IMR-90 (cell line): ENCODE measurements around the gene VSIG10L. TPM values are rescaled to one million over a fixed set of nuclear protein-coding genes. Genes with fewer than 3 reads are reported as not detected.

ENCODE experiments used
- ATAC-seq: fragments of 200-7000 bp; cut with Tn5 transposase; 2 replicates; pipeline ENCODE4 v1.9.1; 2020; ENCODE audit warnings: low read depth, mild to moderate bottlenecking, moderate library complexity
- BruUV-seq: library from RNA; stranded (reverse); fragments of 400-500 nt; replicated peaks from 2 replicates; lab custom pipeline; 2021; lab: Mats Ljungman, UMichigan
- CTCF ChIA-PET: fragments of 300-600 bp; formaldehyde crosslinking; extraction: SDS; loops from one replicate; lab custom pipeline; 2021; ENCODE audit warnings: antibody characterized with exemption; lab: Yijun Ruan, JAX
- POLR2A ChIA-PET: fragments of 300-600 bp; sonication (Branson Sonifier 250); formaldehyde crosslinking; loops from one replicate; lab custom pipeline; 2022; ENCODE audit warnings: antibody characterized with exemption; ENCODE audit not compliant: unreplicated experiment; lab: Charles Lee
- DNase-seq: peaks from one replicate; pipeline ENCODE4 v3.0.0; 2013
- H2AFZ ChIP-seq: replicated peaks from 2 replicates; pipeline ENCODE3; 2013; ENCODE audit warnings: low read length, mild to moderate bottlenecking; ENCODE audit not compliant: poor library complexity
- H2AK5ac ChIP-seq: 2 replicates; pipeline ENCODE4 v1.6.1; 2013; ENCODE audit warnings: low read depth, low read length, inconsistent platforms
- H2AK9ac ChIP-seq: replicated peaks from 2 replicates; pipeline ENCODE3; 2013; ENCODE audit warnings: mild to moderate bottlenecking, low read depth, low read length, moderate library complexity; ENCODE audit not compliant: poor library complexity
- H2BK120ac ChIP-seq: 2 replicates; pipeline ENCODE4 v1.6.1; 2013; ENCODE audit warnings: low read depth, low read length, inconsistent platforms
- H2BK15ac ChIP-seq: 3 replicates; pipeline ENCODE4 v1.6.1; 2013; ENCODE audit warnings: low read depth, low read length, inconsistent platforms
- H2BK20ac ChIP-seq: 2 replicates; pipeline ENCODE4 v1.6.1; 2013; ENCODE audit warnings: low read depth, mild to moderate bottlenecking, inconsistent platforms, low read length, moderate library complexity
- H2BK5ac ChIP-seq: 2 replicates; pipeline ENCODE4 v1.6.1; 2013; ENCODE audit warnings: mild to moderate bottlenecking, low read depth, low read length, inconsistent platforms; ENCODE audit not compliant: poor library complexity, severe bottlenecking
- H3K14ac ChIP-seq: replicated peaks from 2 replicates; pipeline ENCODE4 v1.6.1; 2013; ENCODE audit warnings: low read depth, low read length, inconsistent platforms
- H3K18ac ChIP-seq: 2 replicates; pipeline ENCODE4 v1.6.1; 2013; ENCODE audit warnings: low read depth, low read length, control low read depth
- H3K23ac ChIP-seq: 2 replicates; pipeline ENCODE4 v1.6.1; 2013; ENCODE audit warnings: low read depth, low read length, inconsistent platforms
- H3K27ac ChIP-seq: 2 replicates; pipeline ENCODE4 v1.5.1; 2013; ENCODE audit warnings: mild to moderate bottlenecking, control low read depth, low read length; ENCODE audit not compliant: insufficient read depth
- H3K27me3 ChIP-seq: 2 replicates; pipeline ENCODE4 v1.6.1; 2013; ENCODE audit warnings: low read length; ENCODE audit not compliant: control insufficient read depth, insufficient read depth
- H3K36me3 ChIP-seq: 2 replicates; pipeline ENCODE4 v1.6.1; 2013; ENCODE audit warnings: low read length, mixed read lengths; ENCODE audit not compliant: control insufficient read depth, insufficient read depth
- H3K4ac ChIP-seq: 2 replicates; pipeline ENCODE4 v1.6.1; 2013; ENCODE audit warnings: low read depth, low read length, inconsistent platforms
- H3K4me1 ChIP-seq: 2 replicates; pipeline ENCODE4 v1.6.1; 2013; ENCODE audit warnings: low read length, mixed read lengths; ENCODE audit not compliant: control insufficient read depth, insufficient read depth
- H3K4me2 ChIP-seq: 2 replicates; pipeline ENCODE4 v1.6.1; 2013; ENCODE audit warnings: low read depth, mild to moderate bottlenecking, control low read depth, low read length, moderate library complexity
- H3K4me3 ChIP-seq: 2 replicates; pipeline ENCODE4 v1.5.1; 2013; ENCODE audit warnings: low read depth, mild to moderate bottlenecking, control low read depth, low read length, moderate library complexity; ENCODE audit not compliant: insufficient read depth
- H3K56ac ChIP-seq: 2 replicates; pipeline ENCODE4 v1.6.1; 2013; ENCODE audit warnings: low read length, inconsistent platforms; ENCODE audit not compliant: insufficient read depth; ENCODE audit errors: extremely low read depth
- H3K79me1 ChIP-seq, 2 experiments: 2 replicates each; pipeline ENCODE4 v1.6.1; 2013; ENCODE audit warnings: low read length in 2 of 2, inconsistent platforms in 1 of 2, low read depth in 1 of 2
- H3K9ac ChIP-seq: 2 replicates; pipeline ENCODE4 v1.6.1; 2013; ENCODE audit warnings: low read depth, low read length, control low read depth
- H3K9me1 ChIP-seq: 2 replicates; pipeline ENCODE4 v1.6.1; 2013; ENCODE audit warnings: low read length, inconsistent platforms; ENCODE audit not compliant: insufficient read depth
- H3K9me3 ChIP-seq: 2 replicates; pipeline ENCODE4 v1.6.1; 2013; ENCODE audit warnings: low read length; ENCODE audit not compliant: control insufficient read depth, insufficient read depth
- H4K20me1 ChIP-seq: 2 replicates; pipeline ENCODE4 v1.6.1; 2013; ENCODE audit warnings: low read length, inconsistent platforms; ENCODE audit not compliant: insufficient read depth
- H4K5ac ChIP-seq: 2 replicates; pipeline ENCODE4 v1.6.1; 2013; ENCODE audit warnings: mild to moderate bottlenecking, low read depth, low read length, control low read depth
- H4K8ac ChIP-seq, 2 experiments: 2 replicates each; pipeline ENCODE4 v1.6.1; 2013; ENCODE audit warnings: low read depth in 2 of 2, low read length in 2 of 2, control low read depth in 1 of 2, inconsistent platforms in 1 of 2
- H4K91ac ChIP-seq: 2 replicates; pipeline ENCODE4 v1.6.1; 2013; ENCODE audit warnings: low read depth, low read length, inconsistent platforms; ENCODE audit not compliant: insufficient read depth
- BHLHE40 ChIP-seq: fragments of 150-350 bp; IDR thresholded peaks from 2 replicates; pipeline ENCODE4 v1.6.1; 2016; ENCODE audit warnings: mild to moderate bottlenecking, low read depth, low read length
- CEBPB ChIP-seq: IDR thresholded peaks from 2 replicates; pipeline ENCODE4 v1.6.1; 2012; ENCODE audit warnings: low read depth, low read length, improper control_type of control experiment
- CHD1 ChIP-seq: IDR thresholded peaks from 2 replicates; pipeline ENCODE4 v1.6.1; 2012; ENCODE audit warnings: low read depth, low read length, improper control_type of control experiment
- FOS ChIP-seq: fragments of 150-350 bp; IDR thresholded peaks from 2 replicates; pipeline ENCODE4 v1.6.1; 2016; ENCODE audit warnings: low read depth, low read length
- MAFK ChIP-seq: IDR thresholded peaks from 2 replicates; pipeline ENCODE4 v1.6.1; 2012; ENCODE audit warnings: low read depth, low read length, improper control_type of control experiment
- MAZ ChIP-seq: IDR thresholded peaks from 2 replicates; pipeline ENCODE4 v1.6.1; 2012; ENCODE audit warnings: low read depth, mild to moderate bottlenecking, low read length, improper control_type of control experiment, moderate library complexity, borderline replicate concordance
- MXI1 ChIP-seq: IDR thresholded peaks from 2 replicates; pipeline ENCODE4 v1.6.1; 2012; ENCODE audit warnings: low read depth, mild to moderate bottlenecking, low read length, moderate library complexity, borderline replicate concordance
- NFE2L2 ChIP-seq: fragments of 150-350 bp; IDR thresholded peaks from 2 replicates; pipeline ENCODE4 v1.6.1; 2016; ENCODE audit warnings: low read depth, mild to moderate bottlenecking, low read length
- POLR2A ChIP-seq: IDR thresholded peaks from 2 replicates; pipeline ENCODE4 v1.6.1; 2012; ENCODE audit warnings: mild to moderate bottlenecking, low read depth, low read length
- RAD21 ChIP-seq: IDR thresholded peaks from 2 replicates; pipeline ENCODE4 v1.6.1; 2012; ENCODE audit warnings: low read length, improper control_type of control experiment
- RCOR1 ChIP-seq: IDR thresholded peaks from 2 replicates; pipeline ENCODE4 v1.6.1; 2012; ENCODE audit warnings: mild to moderate bottlenecking, low read length, improper control_type of control experiment; ENCODE audit not compliant: insufficient replicate concordance
- SMC3 ChIP-seq: fragments of 150-350 bp; IDR thresholded peaks from 2 replicates; pipeline ENCODE4 v1.6.1; 2016; ENCODE audit warnings: low read depth, mild to moderate bottlenecking, antibody characterized with exemption, low read length, moderate library complexity
- WGBS, 2 experiments: methylation state at CpG; one replicate each; pipeline versions ENCODE4 v1.1.5 to v1.1.7; 2013; ENCODE audit warnings: missing lambda C conversion rate in 2 of 2; ENCODE audit not compliant: insufficient read length in 1 of 2; ENCODE audit errors: extremely low coverage in 2 of 2; 5-methylcytosine and 5-hydroxymethylcytosine counted together
- dilution Hi-C: fragments of 300-500 bp; cut with HindIII; formaldehyde crosslinking; loops from one replicate; pipeline ENCODE4 v1.14.3; 2018; ENCODE audit warnings: low sequenced_read_pairs; ENCODE audit not compliant: unreplicated experiment
- in situ Hi-C: fragments of 300-500 bp; cut with MboI; formaldehyde crosslinking; loops from 3 replicates; pipeline ENCODE4 v1.14.3; 2019; ENCODE audit warnings: low sequenced_read_pairs, inconsistent platforms, mixed read lengths
- intact Hi-C: fragments of 100-400 bp; cut with micrococcal nuclease; formaldehyde crosslinking; loops from 2 replicates; pipeline ENCODE4 v1.10.0; 2022
- polyA plus RNA-seq, 3 experiments: library from polyadenylated mRNA; depleted of rRNA; stranded (reverse); fragments of >200 nt; gene quantifications; 2 replicates each; pipeline ENCODE4 v1.2.3, GENCODE V29; 2012; ENCODE audit warnings: low replicate concordance in 1 of 3
- total RNA-seq: library from RNA; depleted of rRNA; stranded (reverse); fragments of >200 nt; gene quantifications from 2 replicates; pipeline ENCODE4 v1.2.3, GENCODE V29; 2012
- TF ChIP-seq, protein P1 (sequence below): conservative IDR thresholded peaks from 2 replicates; pipeline ENCODE4 v1.5.1; 2012; ENCODE audit warnings: mild to moderate bottlenecking, low read depth, low read length, improper control_type of control experiment
- TF ChIP-seq, protein P2 (sequence below): fragments of 150-350 bp; IDR thresholded peaks from 2 replicates; pipeline ENCODE4 v1.6.1; 2017; ENCODE audit warnings: mild to moderate bottlenecking, antibody characterized with exemption, low read length, low read depth
- TF ChIP-seq, protein P3 (sequence below): fragments of 150-350 bp; IDR thresholded peaks from 2 replicates; pipeline ENCODE4 v1.6.1; 2016; ENCODE audit warnings: low read depth, mild to moderate bottlenecking, low read length, moderate library complexity, borderline replicate concordance

Gene VSIG10L
- total and polyA plus RNA-seq, 2 of the 4 experiments (the other 2 are of a cell fraction) = 0.18 to 1.2 TPM

DNA sequence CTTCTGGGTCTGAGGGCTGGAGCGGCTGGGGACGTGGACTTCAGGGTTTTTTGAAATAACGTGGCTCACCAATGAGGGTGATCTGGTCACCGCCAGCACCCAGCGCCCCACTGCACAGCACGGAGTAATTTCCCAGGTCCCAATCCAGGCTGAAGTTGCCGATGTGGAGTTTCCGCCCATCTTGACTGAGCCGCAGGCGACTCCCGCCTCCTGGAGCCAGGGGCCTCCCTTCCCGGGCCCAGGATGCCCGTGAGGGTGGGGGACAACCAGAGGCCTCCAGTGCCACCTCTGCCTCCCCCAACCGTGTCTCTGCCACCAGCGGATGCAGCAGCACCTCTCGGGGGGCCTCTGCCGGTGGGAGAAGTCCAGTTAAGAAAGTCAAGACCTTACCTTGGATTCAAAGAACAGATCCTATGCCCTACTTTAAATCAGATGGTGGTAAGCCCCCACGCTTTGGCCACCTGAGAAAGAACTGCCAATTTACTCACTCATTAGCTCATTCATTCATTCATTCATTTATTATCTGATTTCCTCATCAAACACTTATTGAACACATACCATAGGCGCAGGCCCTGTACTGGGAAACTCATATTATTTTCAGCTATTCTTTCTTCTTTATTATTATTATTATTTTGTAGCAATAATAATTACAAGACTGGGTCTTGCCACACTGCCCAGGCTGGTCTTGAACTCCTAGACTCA, 3.9 kb downstream of the VSIG10L start:
- peak overlapping the region; percentile 98 for H2AFZ ChIP-seq
- H3K4me2 ChIP-seq = no peak overlapping the region
- H4K20me1 ChIP-seq = no peaks in the 10 kb centered on the region
- H3K27ac ChIP-seq = no peak overlapping the region
- no peak for DNase-seq
- H3K79me1 ChIP-seq = no peaks in the 10 kb centered on the region
- H3K9me3 ChIP-seq = no peaks in the 10 kb centered on the region
- no peaks in the 10 kb centered on the region for H3K4me1 ChIP-seq
- no peak overlapping the region for H2AK9ac ChIP-seq
- H3K23ac ChIP-seq = no peak overlapping the region
- no peaks in the 10 kb centered on the region for H3K27me3 ChIP-seq
- H2AK5ac ChIP-seq = no peak overlapping the region
- no peaks in the 10 kb centered on the region for H3K36me3 ChIP-seq
- intact Hi-C loops = loop anchor here (1.0 to 5.0 kb wide), 5 partner anchors 57 to 439 kb away; no protein-coding TSS in a partner anchor
- no peak overlapping the region for H4K5ac ChIP-seq
- H3K9me1 ChIP-seq = 0 out of 2 replicates have a peak, but pooled peaks cover 4% of the 10 kb centered on the region
- ATAC-seq = no peak
- no peak overlapping the region for H4K8ac ChIP-seq
- 91% methylated on average over 7 of the region's 19 CpGs; no CpG with 5 or more reads in 1 of the 2 experiments for WGBS, 2 experiments
- no peak overlapping the region for H4K91ac ChIP-seq
- no peak overlapping the region for H3K4me3 ChIP-seq
- no peak overlapping the region for H3K18ac ChIP-seq
- BruUV-seq = no TSS peak
- POLR2A ChIA-PET = no interaction called here
- no peak overlapping the region for H2BK15ac ChIP-seq
- no peak overlapping the region for H2BK120ac ChIP-seq
- no peak overlapping the region for H2BK5ac ChIP-seq
- dilution Hi-C loops = no loop called here
- H3K4ac ChIP-seq = no peak overlapping the region
- CTCF ChIA-PET = interaction anchor here (0.6 to 0.7 kb wide), 2 partner anchors 134 to 440 kb away, joined by 3 read pairs; no protein-coding TSS in a partner anchor
- no peak overlapping the region for H3K56ac ChIP-seq
- in situ Hi-C loops = no loop called here
- H3K9ac ChIP-seq = no peak overlapping the region
- no peak overlapping the region for H3K14ac ChIP-seq
- no peak overlapping the region for H2BK20ac ChIP-seq
- TF ChIP-seq CHD1 (no peak), FOS (no peak), MXI1 (no peak), POLR2A (no peak), BHLHE40 (no peak), MAFK (no peak), RCOR1 (no peak), NFE2L2 (no peak), RAD21 (no peak), SMC3 (no peak), MAZ (no peak), CEBPB (no peak)
- TF ChIP-seq, protein P1, sequence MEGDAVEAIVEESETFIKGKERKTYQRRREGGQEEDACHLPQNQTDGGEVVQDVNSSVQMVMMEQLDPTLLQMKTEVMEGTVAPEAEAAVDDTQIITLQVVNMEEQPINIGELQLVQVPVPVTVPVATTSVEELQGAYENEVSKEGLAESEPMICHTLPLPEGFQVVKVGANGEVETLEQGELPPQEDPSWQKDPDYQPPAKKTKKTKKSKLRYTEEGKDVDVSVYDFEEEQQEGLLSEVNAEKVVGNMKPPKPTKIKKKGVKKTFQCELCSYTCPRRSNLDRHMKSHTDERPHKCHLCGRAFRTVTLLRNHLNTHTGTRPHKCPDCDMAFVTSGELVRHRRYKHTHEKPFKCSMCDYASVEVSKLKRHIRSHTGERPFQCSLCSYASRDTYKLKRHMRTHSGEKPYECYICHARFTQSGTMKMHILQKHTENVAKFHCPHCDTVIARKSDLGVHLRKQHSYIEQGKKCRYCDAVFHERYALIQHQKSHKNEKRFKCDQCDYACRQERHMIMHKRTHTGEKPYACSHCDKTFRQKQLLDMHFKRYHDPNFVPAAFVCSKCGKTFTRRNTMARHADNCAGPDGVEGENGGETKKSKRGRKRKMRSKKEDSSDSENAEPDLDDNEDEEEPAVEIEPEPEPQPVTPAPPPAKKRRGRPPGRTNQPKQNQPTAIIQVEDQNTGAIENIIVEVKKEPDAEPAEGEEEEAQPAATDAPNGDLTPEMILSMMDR = no peak
- TF ChIP-seq, protein P2, sequence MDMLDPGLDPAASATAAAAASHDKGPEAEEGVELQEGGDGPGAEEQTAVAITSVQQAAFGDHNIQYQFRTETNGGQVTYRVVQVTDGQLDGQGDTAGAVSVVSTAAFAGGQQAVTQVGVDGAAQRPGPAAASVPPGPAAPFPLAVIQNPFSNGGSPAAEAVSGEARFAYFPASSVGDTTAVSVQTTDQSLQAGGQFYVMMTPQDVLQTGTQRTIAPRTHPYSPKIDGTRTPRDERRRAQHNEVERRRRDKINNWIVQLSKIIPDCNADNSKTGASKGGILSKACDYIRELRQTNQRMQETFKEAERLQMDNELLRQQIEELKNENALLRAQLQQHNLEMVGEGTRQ = no peak
- TF ChIP-seq, protein P3, sequence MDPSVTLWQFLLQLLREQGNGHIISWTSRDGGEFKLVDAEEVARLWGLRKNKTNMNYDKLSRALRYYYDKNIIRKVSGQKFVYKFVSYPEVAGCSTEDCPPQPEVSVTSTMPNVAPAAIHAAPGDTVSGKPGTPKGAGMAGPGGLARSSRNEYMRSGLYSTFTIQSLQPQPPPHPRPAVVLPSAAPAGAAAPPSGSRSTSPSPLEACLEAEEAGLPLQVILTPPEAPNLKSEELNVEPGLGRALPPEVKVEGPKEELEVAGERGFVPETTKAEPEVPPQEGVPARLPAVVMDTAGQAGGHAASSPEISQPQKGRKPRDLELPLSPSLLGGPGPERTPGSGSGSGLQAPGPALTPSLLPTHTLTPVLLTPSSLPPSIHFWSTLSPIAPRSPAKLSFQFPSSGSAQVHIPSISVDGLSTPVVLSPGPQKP = no peak
